Epithelial cell of proximal tubule (primary cell): ENCODE data around the gene NUP107. TPM values are rescaled to one million over a fixed set of nuclear protein-coding genes. Genes with fewer than 3 reads are reported as not detected.

ENCODE experiments used
- DNase-seq: peaks from one replicate; pipeline ENCODE4 v3.0.0-alpha.2; 2011; ENCODE audit warnings: low read depth
- H3K4me3 ChIP-seq: 2 replicates; pipeline ENCODE4 v1.5.1; 2011; ENCODE audit warnings: low read depth, mild to moderate bottlenecking, low read length
- CTCF ChIP-seq: conservative IDR thresholded peaks from 2 replicates; pipeline ENCODE4 v1.5.1; 2012; ENCODE audit warnings: low read depth, mild to moderate bottlenecking, low read length
- total RNA-seq: library from RNA; depleted of rRNA; stranded (reverse); fragments of >200 nt; gene quantifications from 2 replicates; pipeline ENCODE4 v1.2.3, GENCODE V29; 2015

Gene NUP107
- total RNA-seq, 1 donor from 2014 or later: 63.3 TPM

- TF ChIP-seq CTCF: no peak
- H3K4me3 ChIP-seq: no peak overlapping the region
- DNase-seq: no peak
Measured at GRCh38 chr12:68749861-68750260, 63.1 kb downstream of the NUP107 start.

GRCh38 chr12:68750506-68750905 is 63.7 kb downstream of the NUP107 start:
- DNase-seq: no peak
- TF ChIP-seq CTCF: no peak
- no peak overlapping the region for H3K4me3 ChIP-seq

GRCh38 chr12:68755536-68756243 is 68.9 kb downstream of the NUP107 start:
- TF ChIP-seq CTCF: no peak
- no peak overlapping the region for H3K4me3 ChIP-seq
- DNase-seq: no peak

GRCh38 chr12:68759852-68760251 is 73.1 kb downstream of the NUP107 start:
- no peak for TF ChIP-seq CTCF
- no peak for DNase-seq
- H3K4me3 ChIP-seq: no peak overlapping the region

- DNase-seq: no peak
- TF ChIP-seq CTCF: no peak
Measured at GRCh38 chr12:68760806-68761441, 74.1 kb downstream of the NUP107 start.

GRCh38 chr12:68761442-68761812 is 74.6 kb downstream of the NUP107 start:
- TF ChIP-seq CTCF: no peak
- no peak for DNase-seq
- no peak overlapping the region for H3K4me3 ChIP-seq

More at GRCh38 chr12:68760806-68761441, 74.1 kb downstream of the NUP107 start:
- no peak overlapping the region for H3K4me3 ChIP-seq
